Astrocyte (in vitro differentiated cells and primary cell): ENCODE results near the gene ANTXR1.

Experiments used
- EZH2 ChIP-seq: IDR thresholded peaks from 2 replicates; pipeline ENCODE4 v1.6.1; 2012; ENCODE audit warnings: mild to moderate bottlenecking, low read length, inconsistent platforms; ENCODE audit not compliant: insufficient read depth
- TF ChIP-seq, protein P1 (sequence below): IDR thresholded peaks from 2 replicates; pipeline ENCODE4 v1.5.1; 2011; ENCODE audit warnings: low read depth, mild to moderate bottlenecking, inconsistent platforms, low read length, moderate library complexity; ENCODE audit not compliant: insufficient read depth

DNA sequence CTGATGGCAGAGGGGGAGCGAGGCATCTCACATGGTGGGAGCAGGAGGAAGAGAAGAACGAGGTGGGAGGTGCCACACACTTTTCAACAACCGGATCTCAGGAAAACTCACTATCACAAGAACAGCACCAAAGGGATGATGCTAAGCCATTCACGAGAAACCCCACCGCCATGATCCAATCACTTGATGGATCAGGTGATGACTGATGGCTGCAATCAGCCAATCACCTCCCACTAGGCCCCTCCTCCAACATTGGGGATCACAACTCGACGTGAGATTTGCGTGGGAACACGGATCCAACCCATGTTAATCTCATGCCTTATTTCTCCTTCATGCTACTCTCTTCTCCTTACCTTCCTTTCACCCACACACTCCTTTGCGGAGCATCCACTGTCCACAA, 143.6 kb downstream of the ANTXR1 start:
- TF ChIP-seq, protein P1, sequence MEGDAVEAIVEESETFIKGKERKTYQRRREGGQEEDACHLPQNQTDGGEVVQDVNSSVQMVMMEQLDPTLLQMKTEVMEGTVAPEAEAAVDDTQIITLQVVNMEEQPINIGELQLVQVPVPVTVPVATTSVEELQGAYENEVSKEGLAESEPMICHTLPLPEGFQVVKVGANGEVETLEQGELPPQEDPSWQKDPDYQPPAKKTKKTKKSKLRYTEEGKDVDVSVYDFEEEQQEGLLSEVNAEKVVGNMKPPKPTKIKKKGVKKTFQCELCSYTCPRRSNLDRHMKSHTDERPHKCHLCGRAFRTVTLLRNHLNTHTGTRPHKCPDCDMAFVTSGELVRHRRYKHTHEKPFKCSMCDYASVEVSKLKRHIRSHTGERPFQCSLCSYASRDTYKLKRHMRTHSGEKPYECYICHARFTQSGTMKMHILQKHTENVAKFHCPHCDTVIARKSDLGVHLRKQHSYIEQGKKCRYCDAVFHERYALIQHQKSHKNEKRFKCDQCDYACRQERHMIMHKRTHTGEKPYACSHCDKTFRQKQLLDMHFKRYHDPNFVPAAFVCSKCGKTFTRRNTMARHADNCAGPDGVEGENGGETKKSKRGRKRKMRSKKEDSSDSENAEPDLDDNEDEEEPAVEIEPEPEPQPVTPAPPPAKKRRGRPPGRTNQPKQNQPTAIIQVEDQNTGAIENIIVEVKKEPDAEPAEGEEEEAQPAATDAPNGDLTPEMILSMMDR = no peak
- no peak for TF ChIP-seq EZH2
